H1 (cell line): Measurements from ENCODE around the gene TAF5. TPM values are rescaled to one million over a fixed set of nuclear protein-coding genes. Genes with fewer than 3 reads are reported as not detected.
"Not testable (repeated sequence)": the region's sequence is repeated elsewhere in the genome, so short reads cannot be mapped to it uniquely, and the experiment has no call there.

ENCODE experiments used
- CTCF ChIA-PET: fragments of 300-600 bp; sonication (Branson Sonifier 250); formaldehyde crosslinking; loops from one replicate; lab custom pipeline; 2021; ENCODE audit not compliant: partially characterized antibody; lab: Charles Lee
- POLR2A ChIA-PET: fragments of 300-600 bp; sonication (Branson Sonifier 250); formaldehyde crosslinking; loops from one replicate; lab custom pipeline; 2021; ENCODE audit warnings: inconsistent platforms; ENCODE audit not compliant: partially characterized antibody; lab: Charles Lee
- DNase-seq, 2 experiments: peaks; one replicate each; pipeline versions ENCODE4 v3.0.0 to v3.0.0-alpha.2; 2010 to 2022; ENCODE audit warnings: low spot score in 2 of 2, low read depth in 1 of 2, mixed read lengths in 1 of 2
- FAIRE-seq: peaks from 2 replicates; lab custom pipeline; 2011; peaks lifted over from hg19 to GRCh38; lab: Jason Lieb, UNC
- H2AFZ ChIP-seq: 2 replicates; pipeline ENCODE4 v1.8.1; 2012; ENCODE audit warnings: low read length, inconsistent platforms
- H2AK5ac ChIP-seq: 2 replicates; pipeline ENCODE4 v1.6.1; 2013; ENCODE audit warnings: low read depth, low read length
- H2BK120ac ChIP-seq: replicated peaks from 2 replicates; pipeline ENCODE3; 2013; ENCODE audit warnings: low read depth, low read length, inconsistent platforms
- H2BK12ac ChIP-seq: 2 replicates; pipeline ENCODE4 v1.6.1; 2013; ENCODE audit warnings: low read depth, low read length
- H2BK15ac ChIP-seq: 2 replicates; pipeline ENCODE4 v1.6.1; 2013; ENCODE audit warnings: low read length
- H2BK20ac ChIP-seq: 2 replicates; pipeline ENCODE4 v1.6.1; 2013; ENCODE audit warnings: low read length
- H2BK5ac ChIP-seq: 2 replicates; pipeline ENCODE4 v1.6.1; 2013; ENCODE audit warnings: low read depth, low read length
- H3K14ac ChIP-seq: 2 replicates; pipeline ENCODE4 v1.6.1; 2013; ENCODE audit warnings: inconsistent platforms; ENCODE audit not compliant: insufficient read length
- H3K18ac ChIP-seq: 2 replicates; pipeline ENCODE4 v1.6.1; 2013; ENCODE audit warnings: low read length; ENCODE audit errors: extremely low read depth
- H3K23ac ChIP-seq: 2 replicates; pipeline ENCODE4 v1.6.1; 2013; ENCODE audit warnings: inconsistent platforms; ENCODE audit not compliant: insufficient read length
- H3K23me2 ChIP-seq: 2 replicates; pipeline ENCODE4 v1.6.1; 2013; ENCODE audit warnings: low read depth, low read length
- H3K27ac ChIP-seq: 2 replicates; pipeline ENCODE4 v1.6.1; 2011; ENCODE audit warnings: low read depth, low read length, inconsistent platforms
- H3K27me3 ChIP-seq, 4 experiments: replicated peaks in 1 of 4; 1 replicate in 1 of 4; 2 replicates in 3 of 4; pipeline versions ENCODE4 v1.6.1 to v1.8.1; 2011 to 2013; ENCODE audit warnings: low read length in 3 of 4, mild to moderate bottlenecking in 3 of 4, inconsistent platforms in 2 of 4, mixed read lengths in 2 of 4, moderate library complexity in 1 of 4; ENCODE audit not compliant: control insufficient read depth in 3 of 4, insufficient read depth in 3 of 4; ENCODE audit errors: extremely low read depth in 1 of 4
- H3K36me3 ChIP-seq, 4 experiments: 2 replicates each; pipeline versions ENCODE4 v1.6.1 to v1.8.1; 2011 to 2013; ENCODE audit warnings: mild to moderate bottlenecking in 4 of 4, low read length in 3 of 4, moderate library complexity in 2 of 4, control low read depth in 1 of 4, inconsistent platforms in 1 of 4; ENCODE audit not compliant: insufficient read depth in 4 of 4, control insufficient read depth in 2 of 4
- H3K4ac ChIP-seq: replicated peaks from 2 replicates; pipeline ENCODE3; 2013; ENCODE audit warnings: low read length, low read depth, mixed read lengths, inconsistent platforms; ENCODE audit not compliant: insufficient read length
- H3K4me1 ChIP-seq, 4 experiments: replicated peaks in 1 of 4; 1 replicate in 1 of 4; 2 replicates in 3 of 4; pipeline versions ENCODE4 v1.6.1 to v1.8.1; 2011 to 2013; ENCODE audit warnings: low read length in 3 of 4, inconsistent platforms in 2 of 4, mixed read lengths in 1 of 4; ENCODE audit not compliant: insufficient read depth in 4 of 4, control insufficient read depth in 3 of 4
- H3K4me2 ChIP-seq, 2 experiments: 2 replicates each; pipeline versions ENCODE4 v1.6.1 to v1.8.1; 2011 to 2013; ENCODE audit warnings: low read depth in 2 of 2, low read length in 2 of 2, control low read depth in 1 of 2, inconsistent platforms in 1 of 2, mild to moderate bottlenecking in 1 of 2; ENCODE audit not compliant: insufficient read depth in 1 of 2
- H3K4me3 ChIP-seq, 4 experiments: fragments of 200-600, 300-600 bp in 1 of 4; sonication (generic), shearing (Covaris generic), sonication (Bioruptor Twin) in 1 of 4; 2 replicates each; pipeline versions ENCODE4 v1.5.1 to v1.8.1; 2011 to 2016; ENCODE audit warnings: low read length in 4 of 4, low read depth in 3 of 4, control low read depth in 2 of 4, inconsistent platforms in 2 of 4, mild to moderate bottlenecking in 2 of 4, mixed read lengths in 1 of 4, moderate library complexity in 1 of 4; ENCODE audit not compliant: insufficient read depth in 2 of 4; ENCODE audit errors: extremely low read depth in 1 of 4
- H3K56ac ChIP-seq: replicated peaks from 2 replicates; pipeline ENCODE3; 2013; ENCODE audit warnings: low read depth, mild to moderate bottlenecking, mixed read lengths, low read length, inconsistent platforms; ENCODE audit not compliant: insufficient read length
- H3K79me1 ChIP-seq: 2 replicates; pipeline ENCODE4 v1.6.1; 2013; ENCODE audit warnings: low read depth, low read length, control low read depth
- H3K79me2 ChIP-seq, 2 experiments: 2 replicates each; pipeline versions ENCODE4 v1.6.1 to v1.8.1; 2012 to 2013; ENCODE audit warnings: low read length in 2 of 2, mild to moderate bottlenecking in 2 of 2, inconsistent platforms in 1 of 2; ENCODE audit not compliant: insufficient read depth in 2 of 2, control insufficient read depth in 1 of 2
- H3K9ac ChIP-seq, 4 experiments: replicated peaks in 1 of 4; 1 replicate in 1 of 4; 2 replicates in 3 of 4; pipeline versions ENCODE4 v1.6.1 to v1.8.1; 2011 to 2013; ENCODE audit warnings: low read depth in 3 of 4, low read length in 3 of 4, control low read depth in 2 of 4, mild to moderate bottlenecking in 2 of 4, moderate library complexity in 2 of 4, inconsistent platforms in 1 of 4; ENCODE audit errors: extremely low read depth in 1 of 4
- H3K9me3 ChIP-seq, 2 experiments: 2 replicates each; pipeline versions ENCODE4 v1.6.1 to v1.8.1; 2012 to 2013; ENCODE audit warnings: mild to moderate bottlenecking in 2 of 2, moderate library complexity in 2 of 2, control low read depth in 1 of 2, inconsistent platforms in 1 of 2, low read depth in 1 of 2, low read length in 1 of 2, mixed read lengths in 1 of 2; ENCODE audit not compliant: insufficient read depth in 2 of 2
- H4K20me1 ChIP-seq, 2 experiments: replicated peaks in 1 of 2; 2 replicates each; pipeline versions ENCODE3 to v1.8.1; 2011 to 2013; ENCODE audit warnings: inconsistent platforms in 2 of 2, low read length in 2 of 2, mild to moderate bottlenecking in 1 of 2; ENCODE audit not compliant: insufficient read depth in 2 of 2, control insufficient read depth in 1 of 2
- H4K5ac ChIP-seq: 2 replicates; pipeline ENCODE4 v1.6.1; 2013; ENCODE audit warnings: low read length, low read depth, mixed read lengths, inconsistent platforms; ENCODE audit not compliant: insufficient read length
- H4K8ac ChIP-seq: 2 replicates; pipeline ENCODE4 v1.8.0; 2013; ENCODE audit warnings: mild to moderate bottlenecking, moderate library complexity, low read length, inconsistent platforms; ENCODE audit not compliant: insufficient read depth; ENCODE audit errors: extremely low read depth
- H4K91ac ChIP-seq: replicated peaks from 2 replicates; pipeline ENCODE3; 2013; ENCODE audit warnings: low read length, mixed read lengths, inconsistent platforms; ENCODE audit not compliant: insufficient read length
- WGBS, 2 experiments: shearing (Covaris generic) in 1 of 2; methylation state at CpG; one replicate each; pipeline versions ENCODE4 v1.1.6 to v1.1.7; 2013 to 2015; ENCODE audit warnings: low lambda C conversion rate in 2 of 2, mixed read lengths in 2 of 2, inconsistent platforms in 1 of 2, low coverage in 1 of 2, missing lambda C conversion rate in 1 of 2; ENCODE audit not compliant: insufficient replicate concordance in 2 of 2, insufficient coverage in 1 of 2, insufficient read length in 1 of 2; ENCODE audit errors: extremely low coverage in 1 of 2, missing lambda C conversion rate in 1 of 2; 5-methylcytosine and 5-hydroxymethylcytosine counted together
- polyA plus RNA-seq, 7 experiments: library from polyadenylated mRNA; depleted of rRNA in 3 of 7; stranded (reverse) in 5 of 7; unstranded in 2 of 7; fragments of >200 nt in 5 of 7; fragments of 200-250 nt in 2 of 7; gene quantifications; 1 replicate in 5 of 7; 2 replicates in 1 of 7; 4 replicates in 1 of 7; pipeline versions ENCODE4 v1.2.1 to v1.2.3, GENCODE V29; 2011 to 2013; ENCODE audit warnings: missing spikeins in 2 of 7, mixed read lengths in 2 of 7
- total RNA-seq: library from RNA; stranded (reverse); fragmentation: NEBNext Ultra II Directional; extraction: Animal tissue kit (Norgen Biotek cat#: 25700); gene quantifications from 2 replicates; pipeline ENCODE4 v1.2.1, GENCODE V29; 2021

Gene TAF5
- total and polyA plus RNA-seq, 2 of the 8 experiments (the other 6 are each of a cell fraction or from before 2014, with no cell fraction given): 5.8 to 15.6 TPM

- H2AFZ ChIP-seq, POLR2A ChIA-PET, DNase-seq, H3K56ac ChIP-seq, H3K4me2 ChIP-seq, H4K91ac ChIP-seq, H4K8ac ChIP-seq, H3K79me1 ChIP-seq, FAIRE-seq, H2BK120ac ChIP-seq, H3K79me2 ChIP-seq, H3K23ac ChIP-seq, H2BK15ac ChIP-seq, H3K4me1 ChIP-seq, H3K27ac ChIP-seq, H3K23me2 ChIP-seq, H2BK20ac ChIP-seq, H3K4ac ChIP-seq, H3K9ac ChIP-seq, H3K4me3 ChIP-seq, H2BK5ac ChIP-seq, H3K9me3 ChIP-seq, H4K20me1 ChIP-seq, H3K14ac ChIP-seq, H3K36me3 ChIP-seq, H4K5ac ChIP-seq, H3K18ac ChIP-seq, H2BK12ac ChIP-seq, H2AK5ac ChIP-seq, H3K27me3 ChIP-seq: not testable (repeated sequence)
- WGBS, 2 experiments: 81% methylated on average over 4 of the region's 4 CpGs; no CpG with 5 or more reads in 1 of the 2 experiments
- CTCF ChIA-PET: interaction anchor here (1.0 to 3.3 kb wide), 2 partner anchors 20 to 174 kb away, joined by 3 to 11 read pairs; no protein-coding TSS in a partner anchor
Observed at GRCh38 chr10:103354567-103354966, 13.2 kb upstream of the TAF5 start.
